Osteocyte (in vitro differentiated cells): Measurements from ENCODE around the gene VEGFA. TPM values are rescaled to one million over a fixed set of nuclear protein-coding genes. Genes with fewer than 3 reads are reported as not detected.

ENCODE experiments used
- DNase-seq: peaks from one replicate; pipeline ENCODE4 v3.0.0; 2021; ENCODE audit warnings: mixed read lengths; ENCODE audit not compliant: unreplicated experiment; ENCODE audit errors: extremely low spot score
- H3K27ac Mint-ChIP-seq: one replicate; pipeline ENCODE4 v1.8.0; 2021; ENCODE audit warnings: mild to moderate bottlenecking, mixed read lengths; ENCODE audit not compliant: unreplicated experiment
- H3K27me3 Mint-ChIP-seq: one replicate; pipeline ENCODE4 v1.8.0; 2021; ENCODE audit warnings: mixed read lengths; ENCODE audit not compliant: unreplicated experiment
- H3K36me3 Mint-ChIP-seq: one replicate; pipeline ENCODE4 v1.8.0; 2021; ENCODE audit warnings: mixed read lengths; ENCODE audit not compliant: unreplicated experiment
- H3K4me1 Mint-ChIP-seq: one replicate; pipeline ENCODE4 v1.8.0; 2021; ENCODE audit warnings: mixed read lengths; ENCODE audit not compliant: unreplicated experiment
- H3K4me3 Mint-ChIP-seq: one replicate; pipeline ENCODE4 v1.8.0; 2021; ENCODE audit warnings: mild to moderate bottlenecking, moderate library complexity, mixed read lengths; ENCODE audit not compliant: unreplicated experiment
- H3K9me3 Mint-ChIP-seq: one replicate; pipeline ENCODE4 v1.8.0; 2021; ENCODE audit warnings: mixed read lengths; ENCODE audit not compliant: unreplicated experiment
- CTCF ChIP-seq: fragments of 200-600 bp; sonication (generic); IDR thresholded peaks from 2 replicates; pipeline ENCODE4 v1.5.0; 2021; ENCODE audit warnings: antibody characterized with exemption, mild to moderate bottlenecking, moderate library complexity
- total RNA-seq: library from RNA; stranded (reverse); gene quantifications from 2 replicates; pipeline ENCODE4 v1.2.1, GENCODE V29; 2021

Gene VEGFA
- total RNA-seq, 1 donor from 2014 or later = 69.7 TPM

GRCh38 chr6:43730634-43731033, 39.4 kb upstream of the VEGFA start:
- H3K36me3 Mint-ChIP-seq = peaks cover 2% of the 10 kb centered on the region
- H3K4me3 Mint-ChIP-seq = no peak overlapping the region
- no peak overlapping the region for H3K27ac Mint-ChIP-seq
- TF ChIP-seq CTCF = no peak
- peaks cover 16% of the 10 kb centered on the region for H3K9me3 Mint-ChIP-seq
- peaks cover 2% of the 10 kb centered on the region for H3K4me1 Mint-ChIP-seq
- no peak for DNase-seq
- peaks cover 24% of the 10 kb centered on the region for H3K27me3 Mint-ChIP-seq

- Mint-ChIP-seq H3K27ac (no peak overlapping the region), H3K27me3 (peaks cover 20% of the 10 kb centered on the region), H3K4me3 (no peak overlapping the region), H3K9me3 (peaks cover 16% of the 10 kb centered on the region), H3K4me1 (no peaks in the 10 kb centered on the region), H3K36me3 (peaks cover 2% of the 10 kb centered on the region)
- no peak for TF ChIP-seq CTCF
- DNase-seq = no peak
Measured at GRCh38 chr6:43733471-43734293, 36.3 kb upstream of the VEGFA start.

- no peak overlapping the region for H3K27ac Mint-ChIP-seq
- H3K36me3 Mint-ChIP-seq = peaks cover 2% of the 10 kb centered on the region
- H3K9me3 Mint-ChIP-seq = peaks cover 16% of the 10 kb centered on the region
Measured at GRCh38 chr6:43734294-43734665, 35.7 kb upstream of the VEGFA start.

GRCh38 chr6:43735642-43736199, 34.3 kb upstream of the VEGFA start:
- Mint-ChIP-seq H3K36me3 (no peaks in the 10 kb centered on the region), H3K4me3 (no peak overlapping the region), H3K4me1 (no peaks in the 10 kb centered on the region), H3K27ac (no peak overlapping the region), H3K27me3 (peaks cover 18% of the 10 kb centered on the region), H3K9me3 (peaks cover 13% of the 10 kb centered on the region)
- TF ChIP-seq CTCF = no peak
- DNase-seq = no peak

More at GRCh38 chr6:43734294-43734665, 35.7 kb upstream of the VEGFA start:
- TF ChIP-seq CTCF = no peak
- Mint-ChIP-seq H3K4me1 (no peaks in the 10 kb centered on the region), H3K4me3 (no peak overlapping the region), H3K27me3 (peaks cover 18% of the 10 kb centered on the region)
- DNase-seq = no peak

- no peak for DNase-seq
- TF ChIP-seq CTCF = no peak
- peaks cover 8% of the 10 kb centered on the region for H3K9me3 Mint-ChIP-seq
- H3K27ac Mint-ChIP-seq = no peak overlapping the region
- H3K4me3 Mint-ChIP-seq = no peak overlapping the region
- peaks cover 16% of the 10 kb centered on the region for H3K27me3 Mint-ChIP-seq
- H3K4me1 Mint-ChIP-seq = no peaks in the 10 kb centered on the region
- H3K36me3 Mint-ChIP-seq = no peaks in the 10 kb centered on the region
Measured at GRCh38 chr6:43736211-43736786, 33.7 kb upstream of the VEGFA start.
